AG04449 (cell line): ENCODE results near the gene DNAH7.
"Not testable (repeated sequence)": the region's sequence is repeated elsewhere in the genome, so short reads cannot be mapped to it uniquely, and the experiment has no call there.

Experiments used
- CTCF ChIA-PET: fragments of 350-600 bp; formaldehyde crosslinking; extraction: SDS; loops from one replicate; lab custom pipeline; 2021; ENCODE audit warnings: antibody characterized with exemption; lab: Yijun Ruan, JAX
- POLR2A ChIA-PET: fragments of 400-600, 350-600 bp; formaldehyde crosslinking; extraction: SDS; loops from one replicate; lab custom pipeline; 2020; ENCODE audit warnings: antibody characterized with exemption, inconsistent platforms; lab: Yijun Ruan, JAX
- DNase-seq: peaks from one replicate; pipeline ENCODE4 v3.0.0-alpha.2; 2010; ENCODE audit warnings: low read depth, low spot score
- H3K4me3 ChIP-seq: 2 replicates; pipeline ENCODE4 v1.5.1; 2011; ENCODE audit warnings: low read depth, mild to moderate bottlenecking, control low read depth, low read length
- CTCF ChIP-seq: IDR thresholded peaks from one replicate; pipeline ENCODE4 v1.5.1; 2011; ENCODE audit warnings: mild to moderate bottlenecking, moderate library complexity, low read length, control low read depth, inconsistent platforms; ENCODE audit not compliant: insufficient read depth; ENCODE audit errors: missing control alignments

Gene DNAH7

DNA sequence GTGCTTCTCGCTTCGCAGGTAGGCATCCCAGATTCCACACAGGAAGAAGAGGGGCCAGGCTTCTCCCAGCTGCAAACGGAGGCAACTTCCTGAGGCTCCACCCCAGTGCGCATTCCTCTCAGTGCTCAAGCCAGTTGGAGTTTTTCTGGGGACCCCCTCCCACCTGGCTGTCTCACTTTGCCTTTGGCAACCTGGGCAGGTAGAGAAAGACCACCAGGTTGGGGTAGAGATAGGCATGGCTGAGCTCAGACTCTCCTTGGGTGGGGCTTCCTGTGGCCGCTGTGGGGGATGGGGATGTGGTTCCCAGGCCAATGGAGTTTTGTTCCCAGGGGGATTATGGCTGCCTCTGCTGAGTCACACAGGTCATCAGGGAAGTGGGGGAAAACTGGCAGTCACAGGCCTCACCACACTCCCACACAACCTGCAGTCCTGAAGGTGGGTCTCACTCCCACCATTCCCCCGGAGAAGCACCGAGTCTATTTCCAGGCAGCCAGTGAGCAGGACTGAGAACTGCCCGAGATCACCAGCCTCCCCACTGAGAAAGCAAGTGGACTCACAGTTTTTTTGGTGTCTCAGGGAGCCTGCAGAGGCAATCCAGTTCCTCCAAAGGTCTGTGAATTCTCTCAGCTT is 373.5 kb downstream of the DNAH7 start:
- DNase-seq = no peak
- ChIA-PET POLR2A (no interaction called here), CTCF (no interaction called here)
- no peak for TF ChIP-seq CTCF
- no peak overlapping the region for H3K4me3 ChIP-seq

DNA sequence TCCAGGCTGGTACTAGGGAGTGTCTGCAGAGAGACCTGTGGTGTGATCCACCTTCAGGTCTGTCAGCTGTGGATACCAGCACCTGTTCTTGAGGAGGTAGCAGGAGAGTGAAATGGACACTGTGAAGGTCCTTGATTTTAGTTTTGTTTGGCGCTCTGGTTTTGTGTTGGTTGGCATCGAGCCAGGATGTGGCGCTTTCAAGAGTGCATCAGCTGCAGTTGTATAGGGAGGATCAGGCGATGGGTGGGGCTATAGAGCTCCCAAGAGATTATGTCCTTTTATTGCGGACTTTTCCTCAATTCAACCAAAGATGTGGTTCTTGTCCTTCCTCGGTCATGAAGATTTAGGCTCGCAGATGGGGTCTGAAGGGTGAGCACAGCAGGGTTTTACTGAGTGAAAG is 374.1 kb downstream of the DNAH7 start:
- CTCF ChIA-PET = no interaction called here

GRCh38 chr2:195692531-195692930 is 376.1 kb downstream of the DNAH7 start:
- H3K4me3 ChIP-seq, DNase-seq, POLR2A ChIA-PET, CTCF ChIA-PET: not testable (repeated sequence)

More for the DNA sequence above, 374.1 kb downstream of the DNAH7 start:
- DNase-seq = no peak
- TF ChIP-seq CTCF = no peak
- POLR2A ChIA-PET = no interaction called here
- H3K4me3 ChIP-seq = no peak overlapping the region
